Ascending aorta (tissue), 2 donors: ENCODE data around the gene EHMT1. TPM values are rescaled to one million over a fixed set of nuclear protein-coding genes. Genes with fewer than 3 reads are reported as not detected.

Source experiments
- DNase-seq, 2 donors: peaks; one replicate each; pipeline ENCODE4 v3.0.0-alpha.2; 2019; ENCODE audit warnings: low spot score in 2 of 2
- H3K27ac ChIP-seq, 2 donors: fragments of 200-600 bp; sonication (generic); one replicate each; pipeline ENCODE4 v1.5.1; 2016 to 2017; ENCODE audit warnings: mild to moderate bottlenecking in 1 of 2
- H3K27me3 ChIP-seq: fragments of 200-600 bp; sonication (generic); one replicate; pipeline ENCODE4 v1.5.1; 2017
- H3K36me3 ChIP-seq, 2 donors: fragments of 200-600 bp; sonication (generic); one replicate each; pipeline ENCODE4 v1.5.1; 2016
- H3K4me1 ChIP-seq, 2 donors: fragments of 200-600 bp; sonication (generic); one replicate each; pipeline ENCODE4 v1.5.1; 2016 to 2017; ENCODE audit warnings: mild to moderate bottlenecking in 1 of 2
- H3K4me3 ChIP-seq, 2 donors: fragments of 200-600 bp; sonication (generic); one replicate each; pipeline ENCODE4 v1.5.1; 2016 to 2017; ENCODE audit warnings: mild to moderate bottlenecking in 1 of 2
- H3K9me3 ChIP-seq, 2 donors: fragments of 200-600 bp; sonication (generic); one replicate each; pipeline ENCODE4 v1.5.1; 2016
- intact Hi-C: fragments of 100-400 bp; cut with DNase I; formaldehyde crosslinking; loops from one replicate; pipeline ENCODE4 v1.15.1; 2023
- total RNA-seq: library from RNA; depleted of rRNA; stranded (reverse); fragments of >200 nt; gene quantifications from one replicate; pipeline ENCODE4 v1.1.0, GENCODE V29; 2016
- TF ChIP-seq, protein P1 (sequence below), 3 experiments: fragments of 200-600 bp in 2 of 3; fragments of 450-650 bp in 1 of 3; sonication (generic) in 2 of 3; IDR thresholded peaks; one replicate each; pipeline ENCODE4 v1.5.1; 2016 to 2019; ENCODE audit warnings: antibody characterized with exemption in 3 of 3, mild to moderate bottlenecking in 1 of 3, moderate library complexity in 1 of 3

Gene EHMT1
- total RNA-seq, 1 donor from 2014 or later = 49.9 TPM

- Histone ChIP-seq H3K4me3 (no peak overlapping the region), H3K27ac (no peak overlapping the region), H3K27me3 (no peaks in the 10 kb centered on the region), H3K36me3 (peaks cover 0 to 5% of the 10 kb centered on the region in 2 donors), H3K4me1 (peaks cover 0 to 6% of the 10 kb centered on the region in 2 donors), H3K9me3 (no peaks in the 10 kb centered on the region)
- TF ChIP-seq, protein P1, sequence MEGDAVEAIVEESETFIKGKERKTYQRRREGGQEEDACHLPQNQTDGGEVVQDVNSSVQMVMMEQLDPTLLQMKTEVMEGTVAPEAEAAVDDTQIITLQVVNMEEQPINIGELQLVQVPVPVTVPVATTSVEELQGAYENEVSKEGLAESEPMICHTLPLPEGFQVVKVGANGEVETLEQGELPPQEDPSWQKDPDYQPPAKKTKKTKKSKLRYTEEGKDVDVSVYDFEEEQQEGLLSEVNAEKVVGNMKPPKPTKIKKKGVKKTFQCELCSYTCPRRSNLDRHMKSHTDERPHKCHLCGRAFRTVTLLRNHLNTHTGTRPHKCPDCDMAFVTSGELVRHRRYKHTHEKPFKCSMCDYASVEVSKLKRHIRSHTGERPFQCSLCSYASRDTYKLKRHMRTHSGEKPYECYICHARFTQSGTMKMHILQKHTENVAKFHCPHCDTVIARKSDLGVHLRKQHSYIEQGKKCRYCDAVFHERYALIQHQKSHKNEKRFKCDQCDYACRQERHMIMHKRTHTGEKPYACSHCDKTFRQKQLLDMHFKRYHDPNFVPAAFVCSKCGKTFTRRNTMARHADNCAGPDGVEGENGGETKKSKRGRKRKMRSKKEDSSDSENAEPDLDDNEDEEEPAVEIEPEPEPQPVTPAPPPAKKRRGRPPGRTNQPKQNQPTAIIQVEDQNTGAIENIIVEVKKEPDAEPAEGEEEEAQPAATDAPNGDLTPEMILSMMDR (IDR thresholded peaks at IDR 0.05) = no peak
- DNase-seq = no peak
- intact Hi-C loops = no loop called here
These were observed 61.0 kb downstream of the EHMT1 start for GRCh38 chr9:137679695-137680305.

- TF ChIP-seq, protein P1 (IDR thresholded peaks at IDR 0.05) = no peak
- Histone ChIP-seq H3K4me3 (no peak overlapping the region), H3K9me3 (no peaks in the 10 kb centered on the region), H3K4me1 (peaks cover 0 to 6% of the 10 kb centered on the region in 2 donors), H3K36me3 (peaks cover 0 to 5% of the 10 kb centered on the region in 2 donors), H3K27ac (no peak overlapping the region), H3K27me3 (no peaks in the 10 kb centered on the region)
- intact Hi-C loops = no loop called here
- DNase-seq = no peak
These were observed 61.9 kb downstream of the EHMT1 start for GRCh38 chr9:137680444-137681358.

GRCh38 chr9:137682428-137683105 is 63.8 kb downstream of the EHMT1 start:
- TF ChIP-seq, protein P1 (IDR thresholded peaks at IDR 0.05) = no peak
- no peak for DNase-seq

GRCh38 chr9:137683262-137683864 is 64.6 kb downstream of the EHMT1 start:
- no peak for DNase-seq
- TF ChIP-seq, protein P1 (IDR thresholded peaks at IDR 0.05) = no peak
- H3K27ac ChIP-seq = no peak overlapping the region
- H3K36me3 ChIP-seq = peaks cover 0 to 4% of the 10 kb centered on the region in 2 donors
- intact Hi-C loops = no loop called here
- H3K4me3 ChIP-seq = no peak overlapping the region
- peaks cover 0 to 6% of the 10 kb centered on the region in 2 donors for H3K4me1 ChIP-seq
- no peaks in the 10 kb centered on the region for H3K9me3 ChIP-seq
- H3K27me3 ChIP-seq = no peaks in the 10 kb centered on the region

More at GRCh38 chr9:137682428-137683105, 63.8 kb downstream of the EHMT1 start:
- intact Hi-C loops = no loop called here
- H3K4me3 ChIP-seq = no peak overlapping the region
- H3K27me3 ChIP-seq = no peaks in the 10 kb centered on the region
- H3K36me3 ChIP-seq = peaks cover 0 to 5% of the 10 kb centered on the region in 2 donors
- H3K9me3 ChIP-seq = no peaks in the 10 kb centered on the region
- H3K4me1 ChIP-seq = peaks cover 0 to 6% of the 10 kb centered on the region in 2 donors
- no peak overlapping the region for H3K27ac ChIP-seq

- H3K27ac ChIP-seq = no peak overlapping the region
- H3K27me3 ChIP-seq = no peaks in the 10 kb centered on the region
- no peak for DNase-seq
- no peaks in the 10 kb centered on the region for H3K36me3 ChIP-seq
- H3K4me3 ChIP-seq = no peak overlapping the region
- TF ChIP-seq, protein P1 (IDR thresholded peaks at IDR 0.05) = no peak
- H3K4me1 ChIP-seq = peaks cover 0 to 6% of the 10 kb centered on the region in 2 donors
- H3K9me3 ChIP-seq = no peaks in the 10 kb centered on the region
- intact Hi-C loops = no loop called here
These were observed 66.4 kb downstream of the EHMT1 start for GRCh38 chr9:137685035-137685740.
